Spleen (tissue), 11 donors: ENCODE results near the gene BLVRB. TPM values are rescaled to one million over a fixed set of nuclear protein-coding genes. Genes with fewer than 3 reads are reported as not detected.
A peak's percentile ranks its signal among the peaks of the same experiment; 100 is the strongest.

Experiments
- DNase-seq: peaks from one replicate; pipeline ENCODE4 v3.0.0-alpha.2; 2020
- H3K27ac ChIP-seq, 8 donors: fragments of 200-600 bp; sonication (generic) in 7 of 8; 1 replicate in 4 of 8; 2 replicates in 4 of 8; pipeline versions ENCODE4 v1.5.0 to v1.8.0; 2016 to 2021; ENCODE audit warnings: inconsistent platforms in 4 of 8, mild to moderate bottlenecking in 4 of 8, moderate library complexity in 1 of 8
- H3K27me3 ChIP-seq, 7 donors: fragments of 200-600 bp; sonication (generic) in 6 of 7; replicated peaks in 1 of 7; 1 replicate in 4 of 7; 2 replicates in 3 of 7; pipeline versions ENCODE4 v1.5.0 to v1.8.0; 2016 to 2021; ENCODE audit warnings: inconsistent platforms in 3 of 7, mild to moderate bottlenecking in 1 of 7
- H3K36me3 ChIP-seq, 6 donors: fragments of 200-600 bp; sonication (generic) in 5 of 6; 1 replicate in 4 of 6; 2 replicates in 2 of 6; pipeline versions ENCODE4 v1.5.0 to v1.8.0; 2016 to 2021; ENCODE audit warnings: inconsistent platforms in 2 of 6
- H3K4me1 ChIP-seq, 6 donors: fragments of 200-600 bp; sonication (generic) in 5 of 6; 1 replicate in 3 of 6; 2 replicates in 3 of 6; pipeline versions ENCODE4 v1.5.0 to v1.8.0; 2016 to 2021; ENCODE audit warnings: inconsistent platforms in 3 of 6
- H3K4me3 ChIP-seq, 8 donors: fragments of 200-600 bp; sonication (generic) in 7 of 8; 1 replicate in 4 of 8; 2 replicates in 4 of 8; pipeline versions ENCODE4 v1.5.0 to v1.8.0; 2016 to 2021; ENCODE audit warnings: inconsistent platforms in 4 of 8, mild to moderate bottlenecking in 4 of 8, moderate library complexity in 2 of 8
- H3K9me3 ChIP-seq, 8 donors: fragments of 200-600 bp; sonication (generic) in 7 of 8; 1 replicate in 4 of 8; 2 replicates in 4 of 8; pipeline versions ENCODE4 v1.5.0 to v1.8.0; 2016 to 2021; ENCODE audit warnings: inconsistent platforms in 4 of 8
- CTCF ChIP-seq, 11 experiments: fragments of 200-600 bp in 7 of 11; fragments of 450-650 bp in 4 of 11; sonication (generic) in 4 of 11; IDR thresholded peaks in 8 of 11; conservative IDR thresholded peaks in 3 of 11; 1 replicate in 7 of 11; 2 replicates in 4 of 11; pipeline versions ENCODE4 v1.4.0 to v1.8.0; 2016 to 2021; ENCODE audit warnings: antibody characterized with exemption in 11 of 11, inconsistent platforms in 4 of 11, mild to moderate bottlenecking in 1 of 11
- POLR2A ChIP-seq, 3 donors: fragments of 450-650 bp; IDR thresholded peaks; one replicate each; pipeline ENCODE4 v1.5.1; 2017; ENCODE audit warnings: antibody characterized with exemption in 3 of 3, mild to moderate bottlenecking in 1 of 3
- POLR2AphosphoS5 ChIP-seq, 3 donors: sonication (generic); formaldehyde crosslinking; IDR thresholded peaks; one replicate each; pipeline ENCODE4 v1.5.1; 2017; ENCODE audit warnings: antibody characterized with exemption in 3 of 3
- WGBS, 5 donors: extraction: QIAGEN DNeasy Blood & Tissue Kit in 3 of 5; methylation state at CpG; one replicate each; pipeline versions ENCODE4 v1.1.5 to v1.1.7; 2013 to 2018; 5-methylcytosine and 5-hydroxymethylcytosine counted together
- intact Hi-C: fragments of 100-400 bp; cut with DNase I; formaldehyde crosslinking; loops from one replicate; pipeline ENCODE4 v1.15.0; 2023; ENCODE audit warnings: low total_unique reads
- polyA plus RNA-seq, 3 donors: library from polyadenylated mRNA; stranded (reverse); fragments of 200-250 nt; gene quantifications; one replicate each; pipeline ENCODE4 v1.2.1, GENCODE V29; 2013
- total RNA-seq, 7 donors: library from RNA; depleted of rRNA in 3 of 7; stranded (reverse); fragments of >200 nt in 3 of 7; fragmentation: NEBNext Ultra II Directional in 4 of 7; extraction: Animal tissue kit (Norgen Biotek cat#: 25700) in 4 of 7; gene quantifications; one replicate each; pipeline versions ENCODE4 v1.1.0 to v1.2.1, GENCODE V29; 2016 to 2021
- donor health status: healthy with polysubstance abuse.
- donor health status: DM: no; HTN: no; CAD: no; lungs with moderate emphysema.
- donor health status: DM: no; HTN: no; CAD: no.
- donor health status: Bipolar disorder and iron deficiency.
- donor health status: healthy.
- donor health status: DM: no; HTN: no; CAD: no.
- donor health status: DM: yes; HTN: yes; CAD: no.

Gene BLVRB
- total and polyA plus RNA-seq, 10 donors, result 90.6 to 243 (median 178) TPM

GRCh38 chr19:40446263-40446784 lies 19.2 kb downstream of the BLVRB start:
- peak overlapping the region in 1 of 8 donors; percentile 3 for H3K27ac ChIP-seq

GRCh38 chr19:40445780-40446262 lies 19.7 kb downstream of the BLVRB start:
- Histone ChIP-seq H3K4me3 (no peak overlapping the region), H3K27me3 (no peaks in the 10 kb centered on the region), H3K9me3 (no peaks in the 10 kb centered on the region), H3K36me3 (peaks cover 0 to 56% (median 18%) of the 10 kb centered on the region in 6 donors), H3K27ac (peak overlapping the region in 1 of 8 donors; percentile 3), H3K4me1 (peaks cover 17 to 33% (median 26%) of the 10 kb centered on the region in 6 donors)
- WGBS, 5 donors, result 80 to 86% (median 83%) methylated on average over 9 of the region's 9 CpGs
- intact Hi-C loops, result loop anchor here (10.0 kb wide), 1 partner anchor 129 kb away; the partner anchor contains the start of gene SHKBP1
- DNase-seq, result peak; percentile 79
- no peak for TF ChIP-seq POLR2AphosphoS5 (IDR thresholded peaks at IDR 0.05)
- no peak for TF ChIP-seq CTCF (IDR thresholded peaks at IDR 0.05 in 8 of 11, conservative IDR thresholded peaks at IDR 0.05 in 3 of 11)
- no peak for TF ChIP-seq POLR2A (IDR thresholded peaks at IDR 0.05)

More at GRCh38 chr19:40446263-40446784, 19.2 kb downstream of the BLVRB start:
- TF ChIP-seq CTCF (IDR thresholded peaks at IDR 0.05 in 8 of 11, conservative IDR thresholded peaks at IDR 0.05 in 3 of 11) (no peak), POLR2AphosphoS5 (IDR thresholded peaks at IDR 0.05) (peak in 1 of 3 donors; percentile 10)
- 82 to 91% (median 88%) methylated on average over 8 of the region's 8 CpGs for WGBS, 5 donors
- H3K27me3 ChIP-seq, result no peaks in the 10 kb centered on the region
- intact Hi-C loops, result loop anchor here (10.0 kb wide), 1 partner anchor 128 kb away; the partner anchor contains the start of gene SHKBP1
- no peak overlapping the region for H3K4me3 ChIP-seq
- no peaks in the 10 kb centered on the region for H3K9me3 ChIP-seq
- H3K4me1 ChIP-seq, result peaks cover 15 to 28% (median 22%) of the 10 kb centered on the region in 6 donors
- peaks cover 0 to 56% (median 13%) of the 10 kb centered on the region in 6 donors for H3K36me3 ChIP-seq
- no peak for DNase-seq

GRCh38 chr19:40444825-40445312 lies 20.7 kb downstream of the BLVRB start:
- TF ChIP-seq POLR2A (IDR thresholded peaks at IDR 0.05), result no peak
- no peak for TF ChIP-seq POLR2AphosphoS5 (IDR thresholded peaks at IDR 0.05)
- peak in 4 of 11 experiments; percentile 4 to 59 (median 43) for TF ChIP-seq CTCF (IDR thresholded peaks at IDR 0.05 in 8 of 11, conservative IDR thresholded peaks at IDR 0.05 in 3 of 11)
- no peak for DNase-seq
- no peaks in the 10 kb centered on the region for H3K27me3 ChIP-seq
- WGBS, 5 donors, result 20 to 24% (median 21%) methylated on average over 18 of the region's 18 CpGs
- peak overlapping the region; percentile 73 to 95 (median 91) for H3K4me3 ChIP-seq
- peak overlapping the region; percentile 92 to 99 (median 96) for H3K27ac ChIP-seq
- H3K4me1 ChIP-seq, result peaks cover 17 to 42% (median 27%) of the 10 kb centered on the region in 6 donors
- peaks cover 0 to 59% (median 24%) of the 10 kb centered on the region in 6 donors for H3K36me3 ChIP-seq
- intact Hi-C loops, result loop anchor here (10.0 kb wide), 1 partner anchor 130 kb away; the partner anchor contains the start of gene SHKBP1
- H3K9me3 ChIP-seq, result no peaks in the 10 kb centered on the region
